SIG-M5 treated with dmso at 0.1 percent for 504 hours (cell line): ENCODE data around the gene KIAA0930.
"Not testable (repeated sequence)": the region's sequence is repeated elsewhere in the genome, so short reads cannot be mapped to it uniquely, and the experiment has no call there.

Experiments
- DNase-seq: peaks from one replicate; lab custom pipeline; 2025; ENCODE audit not compliant: unreplicated experiment; lab: John Stamatoyannopoulos, UW

Gene KIAA0930

DNA sequence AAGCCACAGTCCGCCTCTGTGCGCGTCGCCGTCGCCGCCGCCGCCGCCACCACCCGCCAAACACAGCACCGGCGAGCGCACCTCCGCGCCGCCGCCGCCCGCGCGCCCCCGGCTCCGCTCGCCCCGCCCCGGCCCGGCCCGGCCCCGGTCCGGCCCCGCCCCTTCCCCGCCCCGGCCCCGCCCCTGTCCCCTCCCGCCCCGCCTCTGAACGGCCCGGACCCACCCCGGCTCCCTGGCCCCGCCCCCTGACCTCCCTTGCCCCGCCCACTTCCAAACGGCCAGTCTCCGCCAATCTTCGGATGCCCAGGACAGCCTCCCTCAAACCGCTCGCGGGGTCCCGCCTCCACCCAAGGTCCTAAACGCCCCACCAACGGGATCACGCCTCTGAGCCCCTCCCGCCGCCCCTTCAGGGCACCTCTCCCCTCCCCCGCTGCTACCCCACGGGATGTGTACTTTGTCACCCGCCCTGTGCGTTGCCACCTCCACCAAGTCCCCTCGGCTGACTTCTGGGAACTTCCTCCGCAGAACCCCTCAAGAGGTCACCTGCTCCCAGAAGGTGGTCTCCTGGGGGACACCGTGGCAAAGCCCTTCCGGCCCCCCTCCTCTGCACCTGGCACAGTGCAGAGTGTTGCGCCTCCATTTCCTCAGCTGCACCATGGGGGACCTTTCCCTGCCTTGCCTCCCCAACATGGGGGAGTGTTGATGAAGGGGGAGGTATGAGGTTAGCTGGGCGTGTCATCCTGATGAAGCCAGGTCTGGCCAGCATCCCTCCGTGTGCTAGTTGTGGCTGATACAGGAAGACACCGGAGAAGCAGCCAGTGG lies at the start of gene KIAA0930:
KIAA0930 (minus strand) TSS at position 85 of the 822 bp plus-strand sequence. CDS start 191 bp downstream, outside the sequence.
- DNase-seq: peak; percentile 77

DNA sequence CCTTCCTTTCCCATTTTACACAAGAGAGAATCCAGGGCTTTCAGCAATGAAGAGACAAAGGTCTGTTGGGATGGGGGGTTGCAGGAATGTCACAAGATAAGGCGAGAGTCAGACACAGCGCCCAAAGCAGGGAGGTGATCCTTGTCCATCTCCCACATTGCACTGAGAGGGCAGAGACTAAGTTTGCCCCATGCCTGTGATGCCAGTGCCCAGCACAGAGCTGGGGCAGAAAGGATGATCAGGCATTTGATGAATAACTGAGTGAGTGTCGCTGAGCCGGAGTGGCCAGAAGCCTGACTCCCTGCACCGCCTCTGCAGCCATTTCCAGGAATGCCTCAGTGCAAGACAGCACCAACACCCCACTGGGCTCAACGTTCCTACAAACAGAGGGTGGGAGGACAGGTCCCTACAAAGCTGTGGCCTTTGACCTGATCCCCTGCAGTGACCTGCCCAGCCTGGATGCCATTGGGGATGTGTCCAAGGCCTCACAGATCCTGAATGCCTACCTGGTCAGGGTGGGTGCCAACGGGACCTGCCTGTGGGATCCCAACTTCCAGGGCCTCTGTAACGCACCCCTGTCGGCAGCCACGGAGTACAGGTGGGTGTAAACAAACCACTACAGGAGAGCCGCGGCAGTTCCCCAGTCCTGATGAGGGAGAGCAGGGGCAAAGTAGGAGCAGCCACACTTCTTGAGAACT lies 46.3 kb upstream of the KIAA0930 start:
- no peak for DNase-seq

GRCh38 chr22:45285263-45286058 lies 44.8 kb upstream of the KIAA0930 start:
- no peak for DNase-seq

- DNase-seq: no peak
These were observed 44.1 kb upstream of the KIAA0930 start, which contains the start of gene UPK3A for GRCh38 chr22:45284705-45285262. Gene UPK3A (plus strand): TSS chr22:45284949. CDS start chr22:45285014, 65 bp downstream.

DNA sequence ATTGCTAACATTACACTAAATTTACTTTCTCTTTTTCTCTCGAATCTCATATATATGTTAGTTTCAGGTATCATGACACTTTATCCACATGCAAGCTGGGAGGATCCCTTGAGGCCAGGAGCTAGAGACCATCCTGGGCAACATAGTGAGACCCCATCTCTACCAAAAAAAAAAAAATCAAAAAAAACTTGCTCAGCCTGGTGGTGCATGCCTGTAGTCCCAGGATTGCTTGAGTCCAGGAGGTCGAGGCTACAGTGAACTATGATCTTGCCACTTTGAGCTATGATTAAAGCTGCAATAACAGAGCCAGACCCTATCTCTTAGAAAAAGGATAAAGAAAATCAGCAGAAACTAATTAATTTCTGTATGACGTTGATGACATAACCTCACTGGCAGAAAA lies 40.3 kb upstream of the KIAA0930 start:
- no peak for DNase-seq

DNA sequence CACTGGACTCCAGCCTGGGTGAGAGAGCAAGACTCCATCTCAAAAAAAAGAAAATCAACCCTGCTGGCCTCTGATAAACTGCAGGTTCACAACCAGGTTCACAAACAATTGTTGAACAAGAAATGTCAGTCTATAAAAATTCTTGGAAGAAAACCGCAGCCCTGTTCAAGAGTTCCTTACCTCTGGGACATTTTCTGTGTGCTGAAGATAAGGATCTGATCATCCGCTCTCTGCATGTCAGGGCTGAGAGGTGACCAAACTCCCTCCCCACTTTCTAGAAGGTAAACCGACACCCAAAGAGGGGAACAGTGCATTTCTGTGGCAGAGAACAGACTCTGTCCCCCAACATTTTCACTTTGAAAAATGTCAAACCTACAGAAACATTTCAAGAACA lies 39.9 kb upstream of the KIAA0930 start:
- DNase-seq: no peak

- no peak for DNase-seq
These were observed 37.4 kb upstream of the KIAA0930 start for GRCh38 chr22:45278125-45278524.

- DNase-seq: not testable (repeated sequence)
These were observed 37.0 kb upstream of the KIAA0930 start for GRCh38 chr22:45277720-45278119.

- DNase-seq: no peak
These were observed 35.9 kb upstream of the KIAA0930 start for GRCh38 chr22:45276507-45277105.

DNA sequence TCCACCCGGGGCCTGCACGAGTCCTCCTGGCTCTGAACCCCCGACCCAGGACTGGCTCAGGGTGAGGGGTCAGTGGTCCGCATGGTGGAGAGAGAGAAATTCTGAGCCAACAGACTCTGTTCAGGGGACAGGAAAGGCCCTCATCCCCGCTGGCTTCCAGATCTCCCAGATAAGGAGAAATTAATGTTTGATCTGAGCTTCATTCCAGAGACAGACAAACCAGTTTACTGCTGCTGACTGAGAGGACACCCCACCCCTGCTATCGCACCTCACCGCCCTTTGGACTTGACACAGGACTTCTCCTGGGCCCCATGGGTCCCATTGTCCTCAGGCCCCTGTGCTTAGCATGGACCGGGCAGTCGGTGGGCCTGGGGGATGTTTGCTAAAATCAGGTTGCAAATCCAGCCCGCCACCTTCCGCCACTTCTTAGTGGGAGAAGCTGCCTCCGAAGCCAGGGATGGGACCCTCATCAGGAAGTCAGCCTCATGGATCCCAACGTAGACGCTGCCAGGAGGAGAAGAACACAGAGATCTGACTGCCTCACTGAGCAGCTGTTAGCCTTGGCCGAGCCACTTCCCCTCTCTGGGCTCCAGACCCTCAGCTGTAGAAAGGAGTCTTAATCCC lies 32.9 kb upstream of the KIAA0930 start:
- DNase-seq: no peak

DNA sequence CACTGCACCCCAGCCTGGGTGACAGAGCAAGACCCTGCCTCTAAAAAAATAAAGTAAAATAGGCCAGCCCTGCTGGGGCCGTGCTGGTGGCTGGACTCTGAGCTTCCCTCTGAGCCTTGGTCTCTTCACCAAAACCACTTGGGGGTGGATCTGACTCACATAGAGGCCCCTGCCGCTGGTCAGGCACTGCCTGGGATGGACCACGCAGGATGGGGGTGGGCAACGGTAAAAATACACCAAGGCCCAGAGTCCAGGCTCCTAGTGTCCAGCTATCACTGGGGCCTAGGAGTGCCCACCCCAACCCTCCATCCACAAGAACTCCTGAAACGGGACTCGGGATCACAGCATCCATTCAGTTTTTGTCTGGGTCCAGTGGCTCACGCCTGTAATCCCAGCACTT lies 31.8 kb upstream of the KIAA0930 start:
- DNase-seq: no peak

GRCh38 chr22:45271667-45272201 lies 31.0 kb upstream of the KIAA0930 start:
- no peak for DNase-seq

DNA sequence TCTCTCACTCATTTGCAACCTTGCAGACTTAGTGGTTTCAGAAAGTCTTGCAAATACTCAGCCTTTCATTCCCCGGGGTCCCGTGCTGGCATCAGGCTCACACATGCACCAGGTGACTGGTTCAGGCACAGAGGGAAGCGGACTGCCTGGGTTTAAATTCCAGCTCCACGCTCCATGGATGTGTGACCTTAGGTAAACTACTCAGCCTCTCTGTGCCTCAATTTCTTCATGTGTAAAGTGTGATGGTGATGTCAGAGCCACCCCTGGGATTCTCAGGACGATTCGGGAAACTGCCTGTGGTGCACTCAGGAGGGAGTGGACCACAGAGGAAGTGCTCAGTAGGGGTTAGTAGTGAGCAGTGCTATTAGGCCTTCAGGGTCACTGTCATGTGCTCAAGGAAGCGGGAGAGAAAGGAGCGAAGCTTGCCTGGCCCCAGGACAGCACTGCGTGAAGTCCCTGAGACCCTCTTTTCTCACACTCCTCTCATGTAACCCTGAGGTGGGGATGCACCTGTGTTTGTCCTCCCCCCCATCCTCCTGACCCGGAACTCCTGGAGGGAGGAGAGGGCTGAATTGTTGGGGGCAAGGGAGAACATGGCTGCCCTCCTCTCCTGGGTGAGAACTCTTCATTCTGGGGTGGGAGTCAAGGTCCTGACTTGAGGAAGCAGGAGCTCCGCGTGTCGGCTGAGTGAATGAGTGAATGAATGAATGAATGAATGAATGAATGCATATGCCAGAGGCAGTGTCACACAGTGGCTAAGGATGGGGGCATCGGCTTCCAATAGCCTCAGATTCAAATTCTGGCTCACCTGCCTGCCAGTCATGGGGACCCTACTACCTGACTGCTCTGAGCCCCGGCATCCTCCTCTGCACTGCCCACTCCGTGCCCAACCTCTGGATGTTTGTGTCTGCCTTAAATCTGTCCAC lies 29.7 kb upstream of the KIAA0930 start:
- DNase-seq: no peak

DNA sequence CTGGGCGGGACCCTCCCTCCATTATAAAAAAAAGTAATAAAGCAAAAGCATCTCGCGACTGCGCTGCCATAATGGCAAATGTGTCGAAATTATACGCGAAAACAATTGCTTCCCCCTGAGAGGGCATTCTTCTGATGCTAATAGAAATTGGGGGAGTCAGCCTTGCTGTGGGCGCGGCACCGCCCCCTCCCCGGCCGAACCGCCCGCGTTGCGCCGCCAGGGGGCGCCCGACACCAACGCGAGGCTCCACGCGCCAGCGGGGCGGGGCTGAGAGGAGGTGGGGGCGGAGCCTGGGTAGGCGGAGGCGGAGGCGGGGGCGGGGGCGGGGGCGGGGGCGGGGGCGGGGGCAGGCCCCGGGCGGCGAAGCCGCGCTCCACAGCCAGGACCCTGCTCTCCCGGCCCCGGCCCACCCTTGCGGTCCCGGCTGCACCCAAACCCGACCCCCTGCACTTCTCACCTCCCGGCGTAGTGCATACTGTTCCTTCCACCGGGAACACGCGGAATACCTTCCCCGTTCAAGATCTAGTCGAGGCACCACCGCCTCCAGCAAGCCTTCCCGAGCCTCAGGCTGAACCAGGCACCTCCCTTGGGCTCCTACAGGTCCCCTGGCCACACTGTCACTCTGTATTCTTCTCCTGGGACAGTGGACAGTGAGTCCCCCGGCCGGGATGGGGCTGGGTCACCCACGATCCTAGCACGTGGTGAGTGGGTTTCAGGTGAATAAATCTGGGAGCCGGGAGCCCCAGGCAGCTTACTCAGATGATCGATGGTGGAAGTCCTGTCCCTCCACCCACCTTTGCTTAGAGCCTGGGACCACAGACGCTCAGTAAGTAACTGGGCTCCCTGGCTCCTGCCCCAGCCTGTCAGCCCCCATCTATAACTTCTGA lies 28.5 kb upstream of the KIAA0930 start:
- peak; percentile 39 for DNase-seq

DNA sequence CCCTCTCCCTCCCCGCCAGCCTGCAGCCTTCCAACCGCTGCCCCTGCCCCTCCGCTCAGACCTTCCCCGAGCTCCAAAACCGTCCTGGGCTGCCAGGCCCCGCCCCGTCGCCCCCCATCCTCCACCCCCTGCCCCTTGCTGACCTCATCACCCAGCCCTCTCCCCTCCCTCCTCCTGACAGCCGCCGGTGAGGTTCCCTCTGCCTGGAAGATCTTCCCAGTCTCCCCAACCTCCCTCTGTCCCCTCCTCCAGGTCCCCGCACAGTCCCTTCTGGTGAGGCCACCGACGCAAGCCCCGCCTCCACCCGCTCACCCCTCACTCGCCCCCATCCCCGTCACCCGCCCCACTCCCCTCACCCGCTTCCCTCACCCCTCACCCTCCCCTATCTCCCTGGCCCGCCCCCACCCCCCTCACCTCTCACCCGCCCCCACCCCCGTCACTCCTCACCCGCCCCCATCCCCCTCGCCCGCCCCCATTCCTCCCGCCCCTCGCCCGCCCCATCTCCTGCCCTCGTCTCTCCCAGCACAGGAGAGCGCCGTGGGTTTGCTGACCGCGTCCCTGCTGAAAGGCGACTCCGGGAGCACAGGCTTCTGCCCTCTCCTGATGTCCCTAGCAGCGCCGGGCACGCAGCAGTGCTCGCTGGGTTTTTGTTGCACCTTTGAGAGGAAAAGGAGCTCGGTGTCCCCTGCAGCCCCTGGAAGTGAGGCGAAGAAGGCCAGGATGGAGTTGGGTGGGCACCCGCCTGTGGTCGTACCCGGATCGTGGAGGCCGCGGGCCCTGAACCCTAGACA lies 27.7 kb upstream of the KIAA0930 start:
- no peak for DNase-seq

- no peak for DNase-seq
These were observed 24.8 kb upstream of the KIAA0930 start for GRCh38 chr22:45265535-45265934.
